CD4-positive, CD25-positive, alpha-beta regulatory T cell (primary cell): ENCODE results near the gene STAG1. TPM values are rescaled to one million over a fixed set of nuclear protein-coding genes. Genes with fewer than 3 reads are reported as not detected.
"Not testable (repeated sequence)": the region's sequence is repeated elsewhere in the genome, so short reads cannot be mapped to it uniquely, and the experiment has no call there.

Source experiments
- ATAC-seq, 2 donors: fragments of 150-1000 bp; cut with Tn5 transposase; one replicate each; pipeline ENCODE4 v1.10.0; 2021; ENCODE audit warnings: low read depth in 2 of 2, moderate number of reproducible peaks in 2 of 2, moderate library complexity in 1 of 2
- DNase-seq, 3 donors: peaks; one replicate each; pipeline versions ENCODE4 v3.0.0 to v3.0.0-alpha.2; 2012 to 2022; ENCODE audit warnings: mixed read lengths in 1 of 3
- H3K27ac ChIP-seq: one replicate; pipeline ENCODE4 v1.7.0; 2013; ENCODE audit warnings: mild to moderate bottlenecking, low read length; ENCODE audit not compliant: insufficient read depth, poor library complexity, severe bottlenecking
- H3K27me3 ChIP-seq: one replicate; pipeline ENCODE4 v1.7.0; 2013; ENCODE audit warnings: low read length; ENCODE audit not compliant: control insufficient read depth, insufficient read depth
- H3K36me3 ChIP-seq: one replicate; pipeline ENCODE4 v1.7.0; 2013; ENCODE audit warnings: mild to moderate bottlenecking, low read length, moderate library complexity; ENCODE audit not compliant: control insufficient read depth, insufficient read depth
- H3K4me1 ChIP-seq: 2 replicates; pipeline ENCODE4 v1.7.0; 2013; ENCODE audit warnings: mild to moderate bottlenecking, low read length; ENCODE audit not compliant: insufficient read depth, control insufficient read depth, poor library complexity, severe bottlenecking
- H3K4me3 ChIP-seq: one replicate; pipeline ENCODE4 v1.7.0; 2013; ENCODE audit warnings: low read depth, mild to moderate bottlenecking, low read length, moderate library complexity
- H3K9me3 ChIP-seq, 2 experiments: 1 replicate in 1 of 2; 2 replicates in 1 of 2; pipeline ENCODE4 v1.7.0; 2013; ENCODE audit warnings: low read length in 2 of 2, mild to moderate bottlenecking in 1 of 2, moderate library complexity in 1 of 2; ENCODE audit not compliant: control insufficient read depth in 2 of 2
- H3K27ac Mint-ChIP-seq, 3 donors: one replicate each; pipeline ENCODE4 v1.8.0; 2020 to 2022; ENCODE audit warnings: mild to moderate bottlenecking in 3 of 3, mixed read lengths in 3 of 3, moderate library complexity in 2 of 3
- H3K27me3 Mint-ChIP-seq: one replicate; pipeline ENCODE4 v1.8.0; 2022; ENCODE audit warnings: mild to moderate bottlenecking, mixed read lengths
- H3K36me3 Mint-ChIP-seq: one replicate; pipeline ENCODE4 v1.8.0; 2020; ENCODE audit warnings: mixed read lengths
- H3K4me1 Mint-ChIP-seq, 4 donors: one replicate each; pipeline ENCODE4 v1.8.0; 2020 to 2022; ENCODE audit warnings: mixed read lengths in 4 of 4, mild to moderate bottlenecking in 1 of 4
- H3K4me3 Mint-ChIP-seq, 4 donors: one replicate each; pipeline ENCODE4 v1.8.0; 2020 to 2022; ENCODE audit warnings: mild to moderate bottlenecking in 4 of 4, mixed read lengths in 4 of 4, moderate library complexity in 3 of 4
- H3K9me3 Mint-ChIP-seq, 7 donors: one replicate each; pipeline ENCODE4 v1.8.0; 2020 to 2022; ENCODE audit warnings: mixed read lengths in 7 of 7, mild to moderate bottlenecking in 3 of 7, moderate library complexity in 2 of 7
- polyA plus RNA-seq, 4 donors: library from polyadenylated mRNA; unstranded; fragments of 300-500 nt; fragmentation: Illumina TruSeq; gene quantifications; one replicate each; pipeline ENCODE4 v1.2.3, GENCODE V29; 2021
- total RNA-seq: library from RNA; stranded (reverse); gene quantifications from one replicate; pipeline ENCODE4 v1.2.3, GENCODE V29; 2022

The STAG1 gene
- total RNA-seq (58.6 TPM), polyA plus RNA-seq (10 to 100 TPM; 16.0 to 28.6 (median 20.8) TPM)

DNA sequence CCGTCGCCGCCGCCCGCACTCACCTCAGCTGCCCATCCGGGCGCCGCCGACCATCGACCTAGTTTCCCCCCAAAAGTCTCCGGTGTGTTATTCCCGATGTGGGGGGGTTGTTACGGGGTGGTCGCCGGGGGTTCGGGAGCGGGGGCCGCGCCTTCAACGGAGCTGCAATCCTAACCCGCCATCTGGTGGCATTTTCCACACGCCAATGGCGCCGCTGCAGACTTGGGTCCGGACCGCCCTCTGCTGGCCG is at the start of gene STAG1:
Gene STAG1 (minus strand): TSS at position 207 of the 250 bp plus-strand sequence. CDS start 121,480 bp downstream, outside the sequence.
- Histone ChIP-seq H3K36me3 (no peaks in the 10 kb centered on the region), H3K27me3 (no peaks in the 10 kb centered on the region), H3K4me1 (peaks cover 42% of the 10 kb centered on the region), H3K4me3 (peak within 1 kb of the TSS; percentile 88), H3K9me3 (no peaks in the 10 kb centered on the region), H3K27ac (peak within 1 kb of the TSS; percentile 98)
- H3K36me3 Mint-ChIP-seq: no peaks in the 10 kb centered on the region
- peak within 1 kb of the TSS; percentile 92 to 97 (median 97) for H3K4me3 Mint-ChIP-seq
- ATAC-seq (no peak), DNase-seq (no peak)
- H3K4me1 Mint-ChIP-seq: peaks cover 17 to 53% (median 39%) of the 10 kb centered on the region in 4 donors
- H3K27ac Mint-ChIP-seq: peak within 1 kb of the TSS; percentile 91 to 97 (median 93)
- peaks cover 0 to 2% (median 0%) of the 10 kb centered on the region in 7 donors for H3K9me3 Mint-ChIP-seq
- H3K27me3 Mint-ChIP-seq: no peaks in the 10 kb centered on the region

DNA sequence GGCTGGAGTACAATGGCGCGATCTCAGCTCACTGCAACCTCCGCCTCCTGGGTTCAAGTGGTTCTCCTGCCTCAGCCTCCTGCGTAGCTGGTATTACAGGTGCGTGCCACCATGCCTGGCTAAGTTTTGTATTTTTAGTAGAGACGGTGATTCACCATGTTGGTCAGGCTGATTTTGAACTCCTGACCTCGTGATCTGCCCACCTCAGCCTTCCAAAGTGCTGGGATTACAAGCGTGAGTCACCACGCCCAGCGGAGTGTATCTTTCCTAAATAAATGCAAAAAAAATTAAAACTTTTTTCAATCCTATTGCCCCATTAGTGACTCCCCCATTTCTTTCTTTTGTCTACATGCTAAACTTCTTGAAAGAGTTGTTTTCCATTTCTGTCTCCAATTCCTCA is 49.0 kb upstream of the STAG1 start:
- not testable (repeated sequence) for H3K27ac Mint-ChIP-seq, H3K4me1 Mint-ChIP-seq, H3K9me3 ChIP-seq, ATAC-seq, H3K4me3 Mint-ChIP-seq, H3K27me3 ChIP-seq, DNase-seq, H3K36me3 ChIP-seq, H3K4me3 ChIP-seq, H3K36me3 Mint-ChIP-seq, H3K9me3 Mint-ChIP-seq, H3K27ac ChIP-seq, H3K4me1 ChIP-seq
- H3K27me3 Mint-ChIP-seq: peaks cover 10% of the 10 kb centered on the region

DNA sequence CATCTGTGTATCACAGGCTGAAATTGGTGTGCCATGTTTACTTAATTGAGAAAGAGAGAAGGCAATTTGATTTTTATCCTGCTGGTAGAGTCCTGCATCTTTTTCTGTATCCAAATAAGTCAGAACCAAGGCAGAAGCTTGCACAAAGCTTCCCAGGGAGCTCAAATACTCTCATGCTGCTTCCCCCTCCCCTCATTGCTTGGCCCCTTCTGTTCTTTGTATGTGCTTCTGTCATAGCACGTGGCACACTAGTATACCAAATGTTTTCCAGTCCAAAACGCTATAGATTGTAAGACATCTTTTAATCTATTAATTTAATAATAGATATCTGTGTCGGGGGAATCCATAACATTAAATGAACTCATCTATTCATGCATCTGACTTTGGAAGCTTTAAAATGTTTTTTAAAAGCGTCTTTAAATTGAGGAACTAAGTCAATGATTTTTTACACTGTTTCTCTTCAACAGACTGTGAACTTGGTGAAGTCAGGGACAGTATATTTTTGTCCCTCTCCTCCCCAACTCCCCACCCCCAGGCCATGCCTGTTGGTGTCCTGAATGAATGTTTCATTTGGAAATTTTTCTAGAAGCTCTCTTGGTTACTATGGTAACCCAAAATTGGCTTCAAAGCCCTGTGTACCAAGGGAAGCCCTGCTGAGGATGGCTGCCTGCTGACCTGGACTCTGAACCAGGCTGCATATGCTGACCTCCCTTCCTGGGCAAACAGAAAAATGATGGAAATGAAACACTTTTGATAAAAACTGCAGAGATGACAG is 40.6 kb upstream of the STAG1 start:
- ATAC-seq (no peak), DNase-seq (no peak)
- H3K4me1 Mint-ChIP-seq: no peaks in the 10 kb centered on the region
- H3K27me3 Mint-ChIP-seq: no peaks in the 10 kb centered on the region
- no peaks in the 10 kb centered on the region for H3K9me3 Mint-ChIP-seq
- no peaks in the 10 kb centered on the region for H3K9me3 ChIP-seq
- no peak overlapping the region for H3K27ac ChIP-seq
- no peaks in the 10 kb centered on the region for H3K4me1 ChIP-seq
- H3K36me3 ChIP-seq: no peaks in the 10 kb centered on the region
- no peak overlapping the region for H3K27ac Mint-ChIP-seq
- H3K4me3 Mint-ChIP-seq: no peak overlapping the region
- H3K27me3 ChIP-seq: peaks cover 4% of the 10 kb centered on the region
- peaks cover 4% of the 10 kb centered on the region for H3K36me3 Mint-ChIP-seq
- no peak overlapping the region for H3K4me3 ChIP-seq

DNA sequence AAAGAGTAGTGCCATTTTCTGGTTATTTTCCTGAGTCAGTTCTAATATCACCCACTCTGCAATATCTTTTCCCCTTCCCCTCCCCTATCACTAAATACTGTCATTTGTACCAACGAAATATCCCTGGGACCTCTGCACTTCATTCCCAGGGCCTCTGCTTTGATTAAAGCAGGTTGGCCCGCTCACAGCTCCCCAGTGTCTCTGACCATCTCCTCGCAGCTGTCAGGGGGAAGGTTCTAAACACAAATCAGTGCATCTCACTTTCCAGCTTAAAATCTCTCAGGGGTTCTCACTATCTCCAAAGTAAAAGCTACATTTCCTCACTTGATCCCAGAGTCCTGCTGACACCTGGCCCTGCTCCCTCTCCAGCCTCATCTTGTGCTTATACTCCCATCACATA is 38.6 kb upstream of the STAG1 start:
- H3K27me3 Mint-ChIP-seq: no peaks in the 10 kb centered on the region

DNA sequence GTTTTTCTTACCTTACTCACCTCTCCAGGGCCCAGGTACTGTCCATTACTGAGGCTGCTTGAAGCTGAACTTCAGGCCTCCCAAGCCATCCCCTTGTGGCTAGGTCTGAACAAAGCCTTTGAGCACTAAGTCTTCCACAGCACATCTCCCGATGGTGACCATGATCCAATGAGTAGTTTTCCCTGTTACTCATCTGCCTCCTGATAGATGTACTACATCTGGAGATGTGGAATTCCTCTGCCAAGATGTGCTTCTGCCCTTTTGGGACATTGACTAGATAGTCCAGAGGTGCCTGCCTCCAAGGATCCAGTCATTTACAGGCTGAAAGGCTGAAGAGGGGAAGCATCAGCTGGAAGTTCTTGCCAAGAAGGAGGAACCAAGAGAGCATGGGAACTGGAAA is 37.8 kb upstream of the STAG1 start:
- Mint-ChIP-seq H3K36me3 (peaks cover 4% of the 10 kb centered on the region), H3K4me1 (peaks cover 6 to 15% (median 10%) of the 10 kb centered on the region in 4 donors), H3K9me3 (no peaks in the 10 kb centered on the region), H3K27me3 (no peaks in the 10 kb centered on the region), H3K27ac (peak overlapping the region in 2 of 3 donors; percentile 36 to 65), H3K4me3 (no peak overlapping the region)
- no peak for ATAC-seq
- DNase-seq: no peak
- H3K27me3 ChIP-seq: peaks cover 4% of the 10 kb centered on the region
- H3K9me3 ChIP-seq: no peaks in the 10 kb centered on the region
- H3K36me3 ChIP-seq: no peaks in the 10 kb centered on the region
- H3K4me3 ChIP-seq: no peak overlapping the region
- peaks cover 7% of the 10 kb centered on the region for H3K4me1 ChIP-seq
- H3K27ac ChIP-seq: no peak overlapping the region

More for the DNA sequence above, 38.6 kb upstream of the STAG1 start:
- Histone ChIP-seq H3K4me3 (no peak overlapping the region), H3K9me3 (no peaks in the 10 kb centered on the region), H3K36me3 (no peaks in the 10 kb centered on the region), H3K27me3 (peaks cover 4% of the 10 kb centered on the region), H3K4me1 (peaks cover 7% of the 10 kb centered on the region), H3K27ac (no peak overlapping the region)
- Mint-ChIP-seq H3K36me3 (peaks cover 4% of the 10 kb centered on the region), H3K27ac (no peak overlapping the region), H3K4me3 (no peak overlapping the region), H3K4me1 (peaks cover 6 to 15% (median 10%) of the 10 kb centered on the region in 4 donors), H3K9me3 (no peaks in the 10 kb centered on the region)
- DNase-seq (no peak), ATAC-seq (no peak)

DNA sequence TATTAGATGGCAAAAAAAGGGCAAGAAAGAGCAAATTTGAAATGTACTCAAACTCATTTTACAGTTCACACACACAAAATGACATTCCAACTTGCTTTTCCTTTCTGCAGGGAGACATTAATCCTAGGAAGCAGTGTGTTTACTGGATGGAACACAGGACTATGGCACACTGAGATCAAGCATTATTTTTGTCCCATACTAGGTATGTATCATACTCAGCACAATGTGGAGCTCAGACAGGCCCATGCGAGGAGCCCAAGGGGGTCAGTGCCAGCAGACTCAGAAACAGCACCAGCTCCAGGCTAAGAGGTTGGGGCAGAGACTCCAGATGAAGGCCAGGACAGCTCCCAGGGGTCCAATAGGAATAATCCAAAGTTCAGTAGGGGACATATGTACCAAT is 36.0 kb upstream of the STAG1 start:
- no peak overlapping the region for H3K4me3 ChIP-seq
- H3K4me3 Mint-ChIP-seq: no peak overlapping the region
- no peaks in the 10 kb centered on the region for H3K27me3 Mint-ChIP-seq
- H3K36me3 ChIP-seq: no peaks in the 10 kb centered on the region
- peaks cover 6 to 15% (median 10%) of the 10 kb centered on the region in 4 donors for H3K4me1 Mint-ChIP-seq
- H3K27ac Mint-ChIP-seq: peak overlapping the region in 1 of 3 donors; percentile 21
- H3K9me3 ChIP-seq: no peaks in the 10 kb centered on the region
- H3K36me3 Mint-ChIP-seq: peaks cover 4% of the 10 kb centered on the region
- DNase-seq: no peak
- H3K9me3 Mint-ChIP-seq: no peaks in the 10 kb centered on the region
- H3K27me3 ChIP-seq: peaks cover 4% of the 10 kb centered on the region
- peaks cover 7% of the 10 kb centered on the region for H3K4me1 ChIP-seq
- no peak for ATAC-seq
- no peak overlapping the region for H3K27ac ChIP-seq

DNA sequence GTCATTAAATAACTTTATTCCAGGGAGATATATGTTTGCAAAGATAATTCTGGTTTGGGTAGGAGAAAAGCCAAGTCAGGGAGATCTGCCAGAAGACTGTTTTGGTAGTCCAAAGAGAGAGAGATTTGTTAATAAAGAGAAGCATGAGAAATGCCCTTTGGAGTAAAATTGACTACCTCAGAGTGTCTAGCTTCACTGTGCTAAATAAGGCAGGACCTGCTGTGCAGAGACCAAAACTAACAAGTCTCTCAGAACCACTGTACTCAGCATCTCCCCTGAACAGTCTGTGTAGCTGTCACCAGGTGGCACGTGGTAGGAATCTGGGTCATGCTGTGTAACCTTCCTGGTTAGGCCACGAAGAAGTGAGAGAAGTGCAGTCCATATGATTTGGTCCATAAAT is 35.2 kb upstream of the STAG1 start:
- ATAC-seq: peak; percentile 58 to 69
- H3K9me3 Mint-ChIP-seq: no peaks in the 10 kb centered on the region

DNA sequence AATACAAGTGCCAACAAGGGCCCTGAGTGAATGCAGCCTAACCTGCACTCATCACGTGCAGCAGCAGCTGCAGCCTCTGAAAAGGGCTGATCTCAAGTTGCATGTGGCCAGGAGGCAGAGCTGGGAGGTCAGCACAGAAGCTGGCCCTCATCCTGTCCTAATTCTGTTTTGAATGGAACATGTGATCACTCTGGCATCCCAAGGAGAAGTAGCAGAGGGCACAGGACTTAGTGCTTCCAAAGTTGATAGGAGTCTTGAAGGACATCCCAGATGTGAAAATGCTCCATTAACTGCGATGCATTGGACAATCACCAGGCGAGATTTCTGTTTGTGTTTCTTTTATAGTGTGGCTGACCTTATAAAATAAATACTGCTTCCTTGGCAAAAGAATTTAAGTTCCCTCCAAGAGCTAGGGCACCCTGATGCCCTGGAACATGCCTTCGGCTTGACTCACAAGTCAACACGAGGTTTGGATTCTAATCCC is 31.6 kb upstream of the STAG1 start:
- Histone ChIP-seq H3K9me3 (no peaks in the 10 kb centered on the region), H3K4me3 (no peak overlapping the region), H3K27me3 (no peaks in the 10 kb centered on the region), H3K27ac (no peak overlapping the region), H3K36me3 (no peaks in the 10 kb centered on the region), H3K4me1 (peaks cover 7% of the 10 kb centered on the region)
- peaks cover 6 to 15% (median 10%) of the 10 kb centered on the region in 4 donors for H3K4me1 Mint-ChIP-seq
- ATAC-seq (no peak), DNase-seq (no peak)
- no peaks in the 10 kb centered on the region for H3K36me3 Mint-ChIP-seq
- no peaks in the 10 kb centered on the region for H3K9me3 Mint-ChIP-seq
- no peak overlapping the region for H3K4me3 Mint-ChIP-seq
- H3K27ac Mint-ChIP-seq: no peak overlapping the region
- H3K27me3 Mint-ChIP-seq: no peaks in the 10 kb centered on the region

More for the DNA sequence above, 35.2 kb upstream of the STAG1 start:
- peak in 2 of 3 donors; percentile 3 to 74 for DNase-seq
- no peak overlapping the region for H3K4me3 ChIP-seq
- no peaks in the 10 kb centered on the region for H3K36me3 ChIP-seq
- Mint-ChIP-seq H3K4me1 (peaks cover 6 to 15% (median 10%) of the 10 kb centered on the region in 4 donors), H3K36me3 (peaks cover 4% of the 10 kb centered on the region), H3K27me3 (no peaks in the 10 kb centered on the region), H3K27ac (peak overlapping the region; percentile 8 to 57 (median 38)), H3K4me3 (no peak overlapping the region)
- H3K27me3 ChIP-seq: peaks cover 2% of the 10 kb centered on the region
- no peaks in the 10 kb centered on the region for H3K9me3 ChIP-seq
- no peak overlapping the region for H3K27ac ChIP-seq
- peaks cover 7% of the 10 kb centered on the region for H3K4me1 ChIP-seq
